ENCODE measurements around the gene PRAC1.

DNA sequence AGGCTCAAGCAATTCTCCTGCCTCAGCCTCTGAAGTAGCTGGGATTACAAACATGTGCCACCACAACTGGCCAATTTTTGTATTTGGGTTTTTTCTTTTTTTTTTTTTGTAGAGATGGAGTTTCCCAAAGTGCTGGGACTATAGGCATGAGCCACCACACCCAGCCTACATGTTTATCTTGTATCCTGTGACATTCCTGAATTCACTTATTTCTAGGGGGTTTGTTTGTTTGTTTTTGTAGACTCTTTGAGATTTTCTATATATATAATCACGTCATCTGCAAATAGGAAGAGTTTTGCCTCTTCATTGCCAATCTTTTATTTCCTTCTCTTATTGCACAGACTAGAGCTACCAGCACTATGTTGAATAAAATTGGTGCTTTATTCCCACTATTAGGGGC lies 29.1 kb downstream of the PRAC1 start:
- TF ChIP-seq CREB1 (IDR thresholded peaks at IDR 0.05; ENCODE audit: low read depth) (no peak), EP300 (IDR thresholded peaks at IDR 0.05; ENCODE audit: borderline replicate concordance) (no peak), FOXM1 (IDR thresholded peaks at IDR 0.05; ENCODE audit: borderline replicate concordance, low read depth) (no peak), TCF12 (IDR thresholded peaks at IDR 0.05; ENCODE audit: low read depth) (no peak), TAF1 (IDR thresholded peaks at IDR 0.05; ENCODE audit: low read depth) (no peak), CEBPB (IDR thresholded peaks at IDR 0.05) (no peak), NFIC (IDR thresholded peaks at IDR 0.05) (no peak)
- TF ChIP-seq, protein P1, sequence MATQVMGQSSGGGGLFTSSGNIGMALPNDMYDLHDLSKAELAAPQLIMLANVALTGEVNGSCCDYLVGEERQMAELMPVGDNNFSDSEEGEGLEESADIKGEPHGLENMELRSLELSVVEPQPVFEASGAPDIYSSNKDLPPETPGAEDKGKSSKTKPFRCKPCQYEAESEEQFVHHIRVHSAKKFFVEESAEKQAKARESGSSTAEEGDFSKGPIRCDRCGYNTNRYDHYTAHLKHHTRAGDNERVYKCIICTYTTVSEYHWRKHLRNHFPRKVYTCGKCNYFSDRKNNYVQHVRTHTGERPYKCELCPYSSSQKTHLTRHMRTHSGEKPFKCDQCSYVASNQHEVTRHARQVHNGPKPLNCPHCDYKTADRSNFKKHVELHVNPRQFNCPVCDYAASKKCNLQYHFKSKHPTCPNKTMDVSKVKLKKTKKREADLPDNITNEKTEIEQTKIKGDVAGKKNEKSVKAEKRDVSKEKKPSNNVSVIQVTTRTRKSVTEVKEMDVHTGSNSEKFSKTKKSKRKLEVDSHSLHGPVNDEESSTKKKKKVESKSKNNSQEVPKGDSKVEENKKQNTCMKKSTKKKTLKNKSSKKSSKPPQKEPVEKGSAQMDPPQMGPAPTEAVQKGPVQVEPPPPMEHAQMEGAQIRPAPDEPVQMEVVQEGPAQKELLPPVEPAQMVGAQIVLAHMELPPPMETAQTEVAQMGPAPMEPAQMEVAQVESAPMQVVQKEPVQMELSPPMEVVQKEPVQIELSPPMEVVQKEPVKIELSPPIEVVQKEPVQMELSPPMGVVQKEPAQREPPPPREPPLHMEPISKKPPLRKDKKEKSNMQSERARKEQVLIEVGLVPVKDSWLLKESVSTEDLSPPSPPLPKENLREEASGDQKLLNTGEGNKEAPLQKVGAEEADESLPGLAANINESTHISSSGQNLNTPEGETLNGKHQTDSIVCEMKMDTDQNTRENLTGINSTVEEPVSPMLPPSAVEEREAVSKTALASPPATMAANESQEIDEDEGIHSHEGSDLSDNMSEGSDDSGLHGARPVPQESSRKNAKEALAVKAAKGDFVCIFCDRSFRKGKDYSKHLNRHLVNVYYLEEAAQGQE (IDR thresholded peaks at IDR 0.05; ENCODE audit: low read depth) = no peak
